Neural progenitor cell (in vitro differentiated cells): ENCODE results near the gene FAT2.

Source experiments
- EZH2 ChIP-seq: fragments of 200-600 bp; sonication (generic); IDR thresholded peaks from 2 replicates; pipeline ENCODE4 v1.6.1; 2017; ENCODE audit warnings: antibody characterized with exemption, mild to moderate bottlenecking, moderate library complexity
- TF ChIP-seq, protein P1 (sequence below): fragments of 200-600 bp; sonication (generic); IDR thresholded peaks from 2 replicates; pipeline ENCODE4 v1.5.1; 2017; ENCODE audit warnings: antibody characterized with exemption, mild to moderate bottlenecking

DNA sequence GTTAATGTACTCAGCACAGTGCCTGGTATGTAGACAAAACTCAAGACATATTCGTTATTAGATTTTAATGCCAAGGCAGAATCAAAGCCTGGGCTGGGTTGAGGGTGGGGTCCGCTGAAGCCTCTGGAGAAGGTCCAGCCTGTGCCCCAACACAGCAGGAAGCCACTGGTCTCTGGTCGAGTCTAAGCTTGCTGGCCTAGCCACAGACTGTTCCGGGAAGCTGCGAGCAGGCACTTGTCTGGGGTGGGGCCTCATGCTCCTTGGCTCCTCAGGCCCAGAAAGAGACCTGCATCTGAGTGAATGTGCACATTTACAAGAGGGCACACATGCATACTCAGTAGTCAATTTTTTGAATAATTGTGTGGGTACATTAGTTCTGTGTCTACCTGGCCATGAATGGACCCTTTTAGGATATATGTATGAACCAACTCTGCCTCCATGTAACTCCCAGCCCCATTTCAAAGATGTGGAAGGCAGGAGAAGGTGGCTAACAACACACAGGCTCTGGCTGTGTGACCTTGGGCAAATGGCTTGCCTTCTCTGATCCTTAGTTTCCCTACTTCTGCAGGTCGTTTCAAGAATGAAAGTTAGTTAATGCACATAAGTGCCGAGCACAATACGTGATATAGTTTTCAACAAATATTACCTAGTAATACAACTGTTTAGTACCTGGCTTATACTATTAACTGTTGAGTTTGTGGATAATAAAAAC is 18.3 kb downstream of the FAT2 start:
- TF ChIP-seq, protein P1, sequence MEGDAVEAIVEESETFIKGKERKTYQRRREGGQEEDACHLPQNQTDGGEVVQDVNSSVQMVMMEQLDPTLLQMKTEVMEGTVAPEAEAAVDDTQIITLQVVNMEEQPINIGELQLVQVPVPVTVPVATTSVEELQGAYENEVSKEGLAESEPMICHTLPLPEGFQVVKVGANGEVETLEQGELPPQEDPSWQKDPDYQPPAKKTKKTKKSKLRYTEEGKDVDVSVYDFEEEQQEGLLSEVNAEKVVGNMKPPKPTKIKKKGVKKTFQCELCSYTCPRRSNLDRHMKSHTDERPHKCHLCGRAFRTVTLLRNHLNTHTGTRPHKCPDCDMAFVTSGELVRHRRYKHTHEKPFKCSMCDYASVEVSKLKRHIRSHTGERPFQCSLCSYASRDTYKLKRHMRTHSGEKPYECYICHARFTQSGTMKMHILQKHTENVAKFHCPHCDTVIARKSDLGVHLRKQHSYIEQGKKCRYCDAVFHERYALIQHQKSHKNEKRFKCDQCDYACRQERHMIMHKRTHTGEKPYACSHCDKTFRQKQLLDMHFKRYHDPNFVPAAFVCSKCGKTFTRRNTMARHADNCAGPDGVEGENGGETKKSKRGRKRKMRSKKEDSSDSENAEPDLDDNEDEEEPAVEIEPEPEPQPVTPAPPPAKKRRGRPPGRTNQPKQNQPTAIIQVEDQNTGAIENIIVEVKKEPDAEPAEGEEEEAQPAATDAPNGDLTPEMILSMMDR = no peak
- no peak for TF ChIP-seq EZH2
